GM12891 (cell line): ENCODE data around the gene TSC22D1.

Source experiments
- PAX5 ChIP-seq: IDR thresholded peaks from 2 replicates; pipeline ENCODE4 v1.6.1; 2011; ENCODE audit warnings: low read length, moderate library complexity, mild to moderate bottlenecking; ENCODE audit not compliant: insufficient read depth, severe bottlenecking
- POLR2A ChIP-seq: IDR thresholded peaks from 2 replicates; pipeline ENCODE4 v1.6.1; 2011; ENCODE audit warnings: low read depth, low read length, control low read depth
- POLR2AphosphoS5 ChIP-seq: IDR thresholded peaks from 2 replicates; pipeline ENCODE4 v1.6.1; 2011; ENCODE audit warnings: low read depth, low read length, control low read depth
- POU2F2 ChIP-seq: IDR thresholded peaks from 2 replicates; pipeline ENCODE4 v1.6.1; 2011; ENCODE audit warnings: low read depth, mild to moderate bottlenecking, control low read depth, low read length, moderate library complexity
- SPI1 ChIP-seq: IDR thresholded peaks from 2 replicates; pipeline ENCODE4 v1.6.1; 2011; ENCODE audit warnings: low read depth, low read length, control low read depth
- TAF1 ChIP-seq: IDR thresholded peaks from 2 replicates; pipeline ENCODE4 v1.6.1; 2011; ENCODE audit warnings: low read depth, low read length, control low read depth

- TF ChIP-seq POLR2AphosphoS5 (no peak), POLR2A (no peak), PAX5 (no peak), SPI1 (no peak), TAF1 (no peak), POU2F2 (no peak)
Measured at GRCh38 chr13:44435919-44436510, 140.1 kb downstream of the TSC22D1 start.
